Left ventricle myocardium inferior (tissue), 1 donor: ENCODE results near the gene PTPRCAP. TPM values are rescaled to one million over a fixed set of nuclear protein-coding genes. Genes with fewer than 3 reads are reported as not detected.

Source experiments
- DNase-seq: peaks from one replicate; pipeline ENCODE4 v3.0.0-alpha.2; 2020
- H3K27ac ChIP-seq: fragments of 200-600 bp; replicated peaks from 2 replicates; pipeline ENCODE4 v1.8.0; 2021
- H3K27me3 ChIP-seq: fragments of 200-600 bp; 2 replicates; pipeline ENCODE4 v1.8.0; 2021; ENCODE audit warnings: low read depth
- H3K36me3 ChIP-seq: fragments of 200-600 bp; 2 replicates; pipeline ENCODE4 v1.8.0; 2021
- H3K4me1 ChIP-seq: fragments of 200-600 bp; 2 replicates; pipeline ENCODE4 v1.8.0; 2021
- H3K4me3 ChIP-seq: fragments of 200-600 bp; 2 replicates; pipeline ENCODE4 v1.8.0; 2021; ENCODE audit warnings: mild to moderate bottlenecking, moderate library complexity
- H3K9me3 ChIP-seq: fragments of 200-600 bp; replicated peaks from 2 replicates; pipeline ENCODE4 v1.8.0; 2021
- intact Hi-C: fragments of 100-400 bp; cut with micrococcal nuclease; formaldehyde crosslinking; loops from one replicate; pipeline ENCODE4 v1.11.0; 2022
- total RNA-seq: library from RNA; stranded (reverse); fragmentation: NEBNext Ultra II Directional; extraction: Animal tissue kit (Norgen Biotek cat#: 25700); gene quantifications from one replicate; pipeline ENCODE4 v1.2.1, GENCODE V29; 2021
- TF ChIP-seq, protein P1 (sequence below): fragments of 200-600 bp; IDR thresholded peaks from 2 replicates; pipeline ENCODE4 v1.8.0; 2021; ENCODE audit warnings: antibody characterized with exemption, mild to moderate bottlenecking, borderline replicate concordance
- donor health status: DM: no; HTN: yes; CAD: no; lungs with severe emphysema.

PTPRCAP gene
- total RNA-seq, 1 donor from 2014 or later: 0.60 TPM

DNA sequence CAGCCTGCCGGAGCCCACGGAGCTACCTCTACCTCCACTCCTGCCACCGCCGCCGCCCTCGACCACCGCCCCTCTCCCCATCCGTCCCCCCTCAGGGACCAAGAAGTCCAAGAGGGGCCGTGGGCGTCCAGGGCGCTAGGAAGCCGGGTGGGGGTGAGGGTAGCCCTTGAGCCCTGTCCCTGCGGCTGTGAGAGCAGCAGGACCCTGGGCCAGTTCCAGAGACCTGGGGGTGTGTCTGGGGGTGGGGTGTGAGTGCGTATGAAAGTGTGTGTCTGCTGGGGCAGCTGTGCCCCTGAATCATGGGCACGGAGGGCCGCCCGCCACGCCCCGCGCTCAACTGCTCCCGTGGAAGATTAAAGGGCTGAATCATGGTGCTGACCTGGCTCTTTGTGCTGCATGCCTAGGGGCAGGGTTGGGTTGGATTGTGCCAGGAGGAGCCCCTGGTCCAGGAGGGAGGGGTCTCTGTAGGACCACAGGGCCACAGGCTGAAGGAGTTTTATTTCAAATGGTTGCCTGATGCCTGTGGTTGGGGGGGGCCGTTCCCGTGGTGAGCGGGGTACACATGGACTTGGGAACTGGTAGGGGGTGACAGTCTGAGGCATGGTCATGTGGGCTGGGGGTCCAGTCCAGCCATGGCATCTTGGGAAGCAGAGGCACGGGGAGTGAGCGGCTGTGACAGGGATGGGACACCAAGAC is 2.3 kb downstream of the PTPRCAP start:
- Histone ChIP-seq H3K9me3 (no peaks in the 10 kb centered on the region), H3K27ac (no peak overlapping the region), H3K36me3 (peaks cover 73% of the 10 kb centered on the region), H3K4me1 (peaks cover 32% of the 10 kb centered on the region), H3K4me3 (no peak overlapping the region), H3K27me3 (no peaks in the 10 kb centered on the region)
- TF ChIP-seq, protein P1, sequence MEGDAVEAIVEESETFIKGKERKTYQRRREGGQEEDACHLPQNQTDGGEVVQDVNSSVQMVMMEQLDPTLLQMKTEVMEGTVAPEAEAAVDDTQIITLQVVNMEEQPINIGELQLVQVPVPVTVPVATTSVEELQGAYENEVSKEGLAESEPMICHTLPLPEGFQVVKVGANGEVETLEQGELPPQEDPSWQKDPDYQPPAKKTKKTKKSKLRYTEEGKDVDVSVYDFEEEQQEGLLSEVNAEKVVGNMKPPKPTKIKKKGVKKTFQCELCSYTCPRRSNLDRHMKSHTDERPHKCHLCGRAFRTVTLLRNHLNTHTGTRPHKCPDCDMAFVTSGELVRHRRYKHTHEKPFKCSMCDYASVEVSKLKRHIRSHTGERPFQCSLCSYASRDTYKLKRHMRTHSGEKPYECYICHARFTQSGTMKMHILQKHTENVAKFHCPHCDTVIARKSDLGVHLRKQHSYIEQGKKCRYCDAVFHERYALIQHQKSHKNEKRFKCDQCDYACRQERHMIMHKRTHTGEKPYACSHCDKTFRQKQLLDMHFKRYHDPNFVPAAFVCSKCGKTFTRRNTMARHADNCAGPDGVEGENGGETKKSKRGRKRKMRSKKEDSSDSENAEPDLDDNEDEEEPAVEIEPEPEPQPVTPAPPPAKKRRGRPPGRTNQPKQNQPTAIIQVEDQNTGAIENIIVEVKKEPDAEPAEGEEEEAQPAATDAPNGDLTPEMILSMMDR: no peak
- intact Hi-C loops: no loop called here
- no peak for DNase-seq

DNA sequence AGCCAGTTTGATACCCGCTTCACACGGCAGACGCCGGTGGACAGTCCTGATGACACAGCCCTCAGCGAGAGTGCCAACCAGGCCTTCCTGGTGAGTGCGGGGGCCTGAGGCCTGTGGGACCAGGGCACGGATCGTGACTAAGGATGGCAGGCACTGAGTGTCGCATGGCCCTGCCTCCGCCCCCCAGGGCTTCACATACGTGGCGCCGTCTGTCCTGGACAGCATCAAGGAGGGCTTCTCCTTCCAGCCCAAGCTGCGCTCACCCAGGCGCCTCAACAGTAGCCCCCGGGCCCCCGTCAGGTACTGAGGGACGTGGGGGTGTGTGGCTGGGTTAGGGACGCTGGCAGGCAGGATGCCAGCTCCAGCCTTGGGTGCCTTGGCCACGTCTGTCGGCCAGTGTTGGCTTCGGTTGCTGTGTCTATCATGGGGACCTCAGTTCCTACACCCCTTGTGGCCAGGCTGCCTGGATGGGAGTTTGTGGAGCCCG is 3.0 kb downstream of the PTPRCAP start:
- H3K27ac ChIP-seq: no peak overlapping the region
- no peak for DNase-seq
- TF ChIP-seq, protein P1: no peak

DNA sequence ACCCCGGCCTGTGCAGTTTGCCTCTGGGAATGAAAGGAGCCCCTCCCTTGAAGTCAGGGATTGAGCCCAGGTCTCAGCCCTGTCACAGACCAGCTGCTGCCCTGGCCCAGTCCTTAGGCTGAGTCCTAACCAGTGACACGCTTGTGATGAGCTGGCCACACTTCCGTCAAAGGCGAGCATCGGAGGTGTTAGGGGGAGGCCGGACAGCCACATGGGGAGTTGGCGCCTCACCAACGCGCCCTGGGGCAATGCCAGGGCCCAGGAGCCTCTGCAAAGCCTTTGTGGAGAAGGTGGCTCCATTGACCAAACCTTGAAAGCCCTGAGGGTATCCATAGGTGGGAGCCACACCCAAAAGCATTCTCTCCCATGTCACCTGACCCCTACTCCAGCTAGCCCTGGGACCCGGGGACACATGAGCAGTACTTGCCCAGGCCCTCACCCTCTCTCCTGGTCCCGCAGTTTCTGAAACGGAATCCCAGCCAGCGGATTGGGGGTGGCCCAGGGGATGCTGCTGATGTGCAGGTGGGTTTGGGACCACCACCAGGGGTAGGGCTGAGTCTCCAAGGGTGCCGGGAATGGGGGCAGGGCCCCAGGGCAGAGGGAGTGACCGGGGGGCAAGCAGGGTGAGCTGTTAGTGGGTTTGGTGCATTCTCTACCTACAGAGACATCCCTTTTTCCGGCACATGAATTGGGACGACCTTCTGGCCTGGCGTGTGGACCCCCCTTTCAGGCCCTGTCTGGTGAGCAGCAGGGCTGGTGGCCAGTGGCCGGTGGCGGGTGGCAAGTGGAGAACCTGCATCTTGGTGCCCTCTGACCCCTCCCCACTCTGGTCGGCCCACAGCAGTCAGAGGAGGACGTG is 3.7 kb downstream of the PTPRCAP start:
- Histone ChIP-seq H3K36me3 (peaks cover 77% of the 10 kb centered on the region), H3K27ac (no peak overlapping the region)
- DNase-seq: no peak

More for the DNA sequence above, 3.0 kb downstream of the PTPRCAP start:
- Histone ChIP-seq H3K36me3 (peaks cover 77% of the 10 kb centered on the region), H3K4me1 (peaks cover 32% of the 10 kb centered on the region), H3K4me3 (no peak overlapping the region), H3K27me3 (no peaks in the 10 kb centered on the region), H3K9me3 (no peaks in the 10 kb centered on the region)
- intact Hi-C loops: no loop called here

DNA sequence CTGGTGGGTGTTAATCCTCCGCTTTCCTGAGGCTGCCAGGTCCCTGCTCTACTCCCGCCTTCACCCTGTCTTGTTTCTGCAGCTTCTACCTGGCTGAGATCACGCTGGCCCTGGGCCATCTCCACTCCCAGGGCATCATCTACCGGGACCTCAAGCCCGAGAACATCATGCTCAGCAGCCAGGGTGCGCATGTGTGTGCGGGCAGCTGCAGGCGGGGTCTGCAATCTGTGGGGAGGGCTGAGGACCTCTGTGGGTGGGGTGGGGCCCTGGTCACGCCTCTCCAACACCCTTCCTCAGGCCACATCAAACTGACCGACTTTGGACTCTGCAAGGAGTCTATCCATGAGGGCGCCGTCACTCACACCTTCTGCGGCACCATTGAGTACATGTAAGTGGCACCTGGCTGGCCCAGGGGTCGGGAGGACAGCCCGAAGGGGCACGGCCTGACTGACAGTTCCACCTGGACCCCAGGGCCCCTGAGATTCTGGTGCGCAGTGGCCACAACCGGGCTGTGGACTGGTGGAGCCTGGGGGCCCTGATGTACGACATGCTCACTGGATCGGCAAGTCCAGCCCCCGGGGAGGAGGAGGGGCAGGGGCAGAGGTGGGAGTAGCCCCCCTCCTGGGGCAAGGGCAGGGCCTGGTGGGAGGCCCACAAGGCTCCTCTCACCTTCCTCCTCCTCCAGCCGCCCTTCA is 4.7 kb downstream of the PTPRCAP start:
- Histone ChIP-seq H3K27ac (no peak overlapping the region), H3K36me3 (peaks cover 70% of the 10 kb centered on the region), H3K27me3 (no peaks in the 10 kb centered on the region), H3K9me3 (no peaks in the 10 kb centered on the region), H3K4me3 (no peak overlapping the region), H3K4me1 (peaks cover 42% of the 10 kb centered on the region)
- TF ChIP-seq, protein P1: no peak
- DNase-seq: no peak
- intact Hi-C loops: no loop called here

More for the DNA sequence above, 3.7 kb downstream of the PTPRCAP start:
- TF ChIP-seq, protein P1: no peak
- H3K27me3 ChIP-seq: no peaks in the 10 kb centered on the region
- peaks cover 34% of the 10 kb centered on the region for H3K4me1 ChIP-seq
- no peaks in the 10 kb centered on the region for H3K9me3 ChIP-seq
- no peak overlapping the region for H3K4me3 ChIP-seq
- intact Hi-C loops: no loop called here
